IMR-90 (cell line): ENCODE measurements around the gene SAMD11. TPM values are rescaled to one million over a fixed set of nuclear protein-coding genes. Genes with fewer than 3 reads are reported as not detected.

Experiments
- BHLHE40 ChIP-seq: fragments of 150-350 bp; IDR thresholded peaks from 2 replicates; pipeline ENCODE4 v1.6.1; 2016; ENCODE audit warnings: mild to moderate bottlenecking, low read depth, low read length
- CEBPB ChIP-seq: IDR thresholded peaks from 2 replicates; pipeline ENCODE4 v1.6.1; 2012; ENCODE audit warnings: low read depth, low read length, improper control_type of control experiment
- FOS ChIP-seq: fragments of 150-350 bp; IDR thresholded peaks from 2 replicates; pipeline ENCODE4 v1.6.1; 2016; ENCODE audit warnings: low read depth, low read length
- MAFK ChIP-seq: IDR thresholded peaks from 2 replicates; pipeline ENCODE4 v1.6.1; 2012; ENCODE audit warnings: low read depth, low read length, improper control_type of control experiment
- NFE2L2 ChIP-seq: fragments of 150-350 bp; IDR thresholded peaks from 2 replicates; pipeline ENCODE4 v1.6.1; 2016; ENCODE audit warnings: low read depth, mild to moderate bottlenecking, low read length
- RCOR1 ChIP-seq: IDR thresholded peaks from 2 replicates; pipeline ENCODE4 v1.6.1; 2012; ENCODE audit warnings: mild to moderate bottlenecking, low read length, improper control_type of control experiment; ENCODE audit not compliant: insufficient replicate concordance
- polyA plus RNA-seq, 3 experiments: library from polyadenylated mRNA; depleted of rRNA; stranded (reverse); fragments of >200 nt; gene quantifications; 2 replicates each; pipeline ENCODE4 v1.2.3, GENCODE V29; 2012; ENCODE audit warnings: low replicate concordance in 1 of 3
- total RNA-seq: library from RNA; depleted of rRNA; stranded (reverse); fragments of >200 nt; gene quantifications from 2 replicates; pipeline ENCODE4 v1.2.3, GENCODE V29; 2012
- TF ChIP-seq, protein P1 (sequence below): fragments of 150-350 bp; IDR thresholded peaks from 2 replicates; pipeline ENCODE4 v1.6.1; 2016; ENCODE audit warnings: low read depth, mild to moderate bottlenecking, low read length, moderate library complexity, borderline replicate concordance

SAMD11 gene
- total and polyA plus RNA-seq, 2 of the 4 experiments (the other 2 are of a cell fraction), result 5.9 to 22.9 TPM

DNA sequence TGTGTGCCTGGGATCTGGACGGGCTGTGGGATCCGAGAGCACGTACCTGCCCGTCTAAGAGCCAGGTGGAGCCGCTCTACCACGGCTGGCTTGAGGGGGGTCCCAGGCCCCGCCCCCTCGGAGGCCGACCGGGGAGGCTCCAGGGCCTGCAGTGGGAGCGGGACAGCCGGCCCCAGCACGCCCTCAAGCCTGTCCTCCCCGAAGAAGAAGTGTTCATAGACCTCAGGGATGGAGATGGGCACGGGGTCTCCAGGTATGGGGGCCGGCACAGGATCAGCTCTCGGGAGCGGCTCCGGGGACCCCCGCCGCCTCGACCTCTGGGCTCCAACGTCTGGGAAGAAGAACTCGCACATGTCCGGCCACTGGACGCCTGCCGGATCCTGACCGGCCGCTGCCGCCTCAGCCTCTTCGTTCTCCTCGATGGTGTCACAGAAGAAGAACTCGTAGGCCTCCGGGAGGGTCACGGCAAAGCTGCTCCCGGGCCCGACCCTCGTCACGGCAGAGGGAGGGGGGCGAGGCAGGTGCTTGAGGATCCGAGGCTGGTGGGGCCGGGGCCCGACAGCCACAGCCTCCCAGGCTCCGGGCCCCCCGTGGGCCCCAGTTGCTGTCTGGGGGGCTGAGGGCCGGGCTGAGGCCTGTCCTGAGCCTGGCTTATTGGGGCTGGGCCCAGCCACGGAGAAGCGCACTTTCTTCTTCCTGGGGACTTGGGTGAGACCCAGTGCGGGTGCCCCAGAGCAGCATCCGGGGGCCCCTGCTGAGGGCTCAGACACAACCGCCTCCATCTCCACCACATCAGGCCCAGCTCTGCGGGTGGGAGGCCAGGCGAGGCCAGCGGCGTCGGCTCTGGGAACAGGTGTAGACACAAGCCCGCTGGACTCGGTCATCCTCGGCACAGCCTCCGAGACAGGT lies 55.4 kb downstream of the SAMD11 start (continued):
- TF ChIP-seq, protein P1, sequence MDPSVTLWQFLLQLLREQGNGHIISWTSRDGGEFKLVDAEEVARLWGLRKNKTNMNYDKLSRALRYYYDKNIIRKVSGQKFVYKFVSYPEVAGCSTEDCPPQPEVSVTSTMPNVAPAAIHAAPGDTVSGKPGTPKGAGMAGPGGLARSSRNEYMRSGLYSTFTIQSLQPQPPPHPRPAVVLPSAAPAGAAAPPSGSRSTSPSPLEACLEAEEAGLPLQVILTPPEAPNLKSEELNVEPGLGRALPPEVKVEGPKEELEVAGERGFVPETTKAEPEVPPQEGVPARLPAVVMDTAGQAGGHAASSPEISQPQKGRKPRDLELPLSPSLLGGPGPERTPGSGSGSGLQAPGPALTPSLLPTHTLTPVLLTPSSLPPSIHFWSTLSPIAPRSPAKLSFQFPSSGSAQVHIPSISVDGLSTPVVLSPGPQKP, result no peak
- no peak for TF ChIP-seq MAFK
- no peak for TF ChIP-seq FOS
- no peak for TF ChIP-seq RCOR1
- no peak for TF ChIP-seq BHLHE40
- TF ChIP-seq NFE2L2, result no peak
- TF ChIP-seq CEBPB, result no peak
